Osteoblast (primary cell): Measurements from ENCODE around the gene CTBP2. TPM values are rescaled to one million over a fixed set of nuclear protein-coding genes. Genes with fewer than 3 reads are reported as not detected.

Experiments used
- DNase-seq: peaks from one replicate; pipeline ENCODE4 v3.0.0; 2011; ENCODE audit warnings: low spot score, mixed read lengths; ENCODE audit not compliant: insufficient read length; ENCODE audit errors: missing footprints
- H2AFZ ChIP-seq: 2 replicates; pipeline ENCODE4 v1.6.0; 2011; ENCODE audit warnings: mild to moderate bottlenecking, low read length
- H3K27ac ChIP-seq: 2 replicates; pipeline ENCODE4 v1.5.1; 2011; ENCODE audit warnings: mild to moderate bottlenecking, low read depth, low read length, moderate library complexity
- H3K27me3 ChIP-seq: 2 replicates; pipeline ENCODE4 v1.6.0; 2012; ENCODE audit warnings: mild to moderate bottlenecking, control low read depth, inconsistent platforms, low read length, moderate library complexity; ENCODE audit not compliant: insufficient read depth
- H3K36me3 ChIP-seq: 2 replicates; pipeline ENCODE4 v1.5.1; 2011; ENCODE audit warnings: mild to moderate bottlenecking, low read length, control low read depth, moderate library complexity; ENCODE audit not compliant: insufficient read depth
- H3K4me1 ChIP-seq: 2 replicates; pipeline ENCODE4 v1.5.1; 2011; ENCODE audit warnings: mild to moderate bottlenecking, low read length, control low read depth, moderate library complexity; ENCODE audit not compliant: insufficient read depth
- H3K4me2 ChIP-seq: 2 replicates; pipeline ENCODE4 v1.6.0; 2011; ENCODE audit warnings: mild to moderate bottlenecking, low read length; ENCODE audit not compliant: insufficient read depth
- H3K4me3 ChIP-seq: fragments of 200-600 bp; sonication (generic); 3 replicates; pipeline ENCODE4 v1.5.1; 2012; ENCODE audit warnings: mild to moderate bottlenecking, low read length, inconsistent platforms; ENCODE audit not compliant: insufficient read depth
- H3K79me2 ChIP-seq: 2 replicates; pipeline ENCODE4 v1.6.0; 2012; ENCODE audit warnings: mild to moderate bottlenecking, low read length, control low read depth, inconsistent platforms; ENCODE audit not compliant: insufficient read depth
- H3K9me3 ChIP-seq: 2 replicates; pipeline ENCODE4 v1.5.1; 2011; ENCODE audit warnings: low read depth, low read length, control low read depth
- H4K20me1 ChIP-seq: 2 replicates; pipeline ENCODE4 v1.6.0; 2012; ENCODE audit warnings: mild to moderate bottlenecking, low read length, control low read depth; ENCODE audit not compliant: insufficient read depth
- total RNA-seq: library from RNA; depleted of rRNA; stranded (reverse); fragments of >200 nt; gene quantifications from 2 replicates; pipeline ENCODE4 v1.2.3, GENCODE V29; 2012
- TF ChIP-seq, protein P1 (sequence below): IDR thresholded peaks from 2 replicates; pipeline ENCODE4 v1.5.1; 2011; ENCODE audit warnings: mild to moderate bottlenecking, low read depth, low read length, moderate library complexity; ENCODE audit errors: extremely low read depth

Gene CTBP2
- total RNA-seq, 1 donor, result 65.9 TPM

DNA sequence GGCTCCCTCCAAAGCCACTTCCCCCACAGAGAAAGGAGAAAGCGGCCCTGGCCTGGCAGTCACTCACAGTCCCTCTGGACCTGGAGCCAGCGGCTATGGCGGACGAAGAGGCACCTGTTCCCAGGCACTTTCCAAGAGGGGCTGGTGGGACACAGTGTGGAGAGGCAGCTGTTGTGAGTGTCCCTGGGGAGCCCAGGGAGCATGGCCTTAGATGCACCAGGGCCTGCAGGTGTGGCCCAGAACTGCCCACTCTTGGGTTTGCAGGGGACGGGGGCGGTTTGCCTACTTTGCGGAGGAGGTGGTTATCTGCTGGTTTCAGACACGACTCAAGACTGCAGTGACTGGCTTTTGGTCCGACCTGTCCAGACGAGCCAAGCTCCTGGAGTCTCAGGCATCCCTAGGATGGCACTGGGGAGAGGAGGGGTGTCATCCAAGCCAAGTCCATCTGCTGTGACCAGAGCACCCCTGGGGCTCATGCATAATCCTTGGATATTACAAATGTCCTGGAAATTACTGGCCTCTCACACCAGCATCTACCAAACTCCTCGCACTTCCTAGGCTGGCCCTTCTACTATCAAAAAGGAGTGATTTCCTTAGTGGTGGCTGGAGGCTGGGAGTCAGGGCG, 18.4 kb downstream of the CTBP2 start:
- Histone ChIP-seq H3K9me3 (no peaks in the 10 kb centered on the region), H3K36me3 (peaks cover 1% of the 10 kb centered on the region), H3K4me1 (peaks cover 13% of the 10 kb centered on the region), H3K4me3 (no peak overlapping the region), H4K20me1 (peaks cover 66% of the 10 kb centered on the region), H2AFZ (no peak overlapping the region), H3K4me2 (no peak overlapping the region), H3K79me2 (peaks cover 99% of the 10 kb centered on the region), H3K27ac (no peak overlapping the region), H3K27me3 (no peaks in the 10 kb centered on the region)
- DNase-seq, result peak; percentile 36
- TF ChIP-seq, protein P1, sequence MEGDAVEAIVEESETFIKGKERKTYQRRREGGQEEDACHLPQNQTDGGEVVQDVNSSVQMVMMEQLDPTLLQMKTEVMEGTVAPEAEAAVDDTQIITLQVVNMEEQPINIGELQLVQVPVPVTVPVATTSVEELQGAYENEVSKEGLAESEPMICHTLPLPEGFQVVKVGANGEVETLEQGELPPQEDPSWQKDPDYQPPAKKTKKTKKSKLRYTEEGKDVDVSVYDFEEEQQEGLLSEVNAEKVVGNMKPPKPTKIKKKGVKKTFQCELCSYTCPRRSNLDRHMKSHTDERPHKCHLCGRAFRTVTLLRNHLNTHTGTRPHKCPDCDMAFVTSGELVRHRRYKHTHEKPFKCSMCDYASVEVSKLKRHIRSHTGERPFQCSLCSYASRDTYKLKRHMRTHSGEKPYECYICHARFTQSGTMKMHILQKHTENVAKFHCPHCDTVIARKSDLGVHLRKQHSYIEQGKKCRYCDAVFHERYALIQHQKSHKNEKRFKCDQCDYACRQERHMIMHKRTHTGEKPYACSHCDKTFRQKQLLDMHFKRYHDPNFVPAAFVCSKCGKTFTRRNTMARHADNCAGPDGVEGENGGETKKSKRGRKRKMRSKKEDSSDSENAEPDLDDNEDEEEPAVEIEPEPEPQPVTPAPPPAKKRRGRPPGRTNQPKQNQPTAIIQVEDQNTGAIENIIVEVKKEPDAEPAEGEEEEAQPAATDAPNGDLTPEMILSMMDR, result no peak

DNA sequence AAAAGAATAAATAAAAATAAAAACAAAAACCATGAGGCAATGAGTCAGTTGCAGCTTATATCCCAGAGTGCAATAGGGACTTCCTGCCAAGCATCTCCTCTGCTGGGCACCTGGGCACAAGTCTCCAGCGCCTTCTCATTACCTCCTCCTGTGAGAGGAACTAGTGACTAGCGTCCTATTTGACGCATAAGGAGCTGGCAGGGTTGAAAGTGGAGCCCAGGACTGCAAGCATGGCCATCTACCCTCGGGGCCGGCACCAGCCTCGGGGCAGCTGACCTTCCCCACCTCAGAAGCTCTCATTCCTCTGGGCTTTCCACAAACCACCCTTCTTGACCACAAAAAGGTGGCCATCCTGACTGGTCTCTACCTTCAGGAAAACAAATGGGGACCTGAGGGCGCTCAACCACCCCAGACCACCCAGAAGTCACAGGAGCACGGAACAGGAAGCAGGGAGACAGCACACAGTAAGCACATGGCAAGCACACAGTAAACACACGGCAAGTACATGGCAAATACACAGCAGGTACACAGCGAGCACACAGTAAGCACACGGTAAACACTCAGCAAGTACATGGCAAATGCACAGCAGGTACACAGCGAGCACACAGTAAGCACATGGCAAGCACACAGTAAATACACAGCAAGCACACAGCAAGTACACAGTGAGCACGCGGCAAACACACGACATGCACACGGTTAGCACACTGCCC, 19.1 kb downstream of the CTBP2 start:
- Histone ChIP-seq H3K79me2 (peaks cover 99% of the 10 kb centered on the region), H2AFZ (no peak overlapping the region), H3K4me3 (no peak overlapping the region), H3K27ac (no peak overlapping the region), H3K36me3 (peaks cover 4% of the 10 kb centered on the region), H4K20me1 (peaks cover 70% of the 10 kb centered on the region), H3K4me2 (no peak overlapping the region), H3K9me3 (no peaks in the 10 kb centered on the region), H3K27me3 (no peaks in the 10 kb centered on the region), H3K4me1 (peaks cover 7% of the 10 kb centered on the region)
- peak; percentile 48 for DNase-seq
- TF ChIP-seq, protein P1, result no peak

DNA sequence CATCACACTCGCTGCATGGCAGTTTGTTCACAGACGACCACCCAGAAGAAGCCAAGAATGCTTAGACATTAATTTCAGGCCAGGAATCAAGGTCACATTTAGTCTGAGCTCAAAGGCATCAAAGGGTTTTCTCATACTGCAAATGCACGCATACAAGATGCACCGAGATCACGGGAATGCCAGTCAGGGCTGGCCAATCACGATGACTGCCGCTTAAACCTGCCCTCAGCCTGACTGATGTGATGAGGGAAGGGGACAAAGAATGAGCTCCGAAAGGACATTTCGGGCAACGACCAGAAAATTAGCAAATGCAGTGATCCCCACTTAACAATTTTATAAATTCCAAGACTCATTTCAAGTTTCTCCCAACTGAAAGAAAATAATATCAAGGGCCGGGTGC, 20.2 kb downstream of the CTBP2 start:
- H2AFZ ChIP-seq, result no peak overlapping the region
- H3K27me3 ChIP-seq, result no peaks in the 10 kb centered on the region
- TF ChIP-seq, protein P1, result no peak
- no peak for DNase-seq
- no peak overlapping the region for H3K4me3 ChIP-seq
- H3K79me2 ChIP-seq, result peaks cover 99% of the 10 kb centered on the region
- peaks cover 70% of the 10 kb centered on the region for H4K20me1 ChIP-seq
- no peak overlapping the region for H3K4me2 ChIP-seq
- H3K9me3 ChIP-seq, result no peaks in the 10 kb centered on the region
- peaks cover 4% of the 10 kb centered on the region for H3K4me1 ChIP-seq
- H3K27ac ChIP-seq, result no peak overlapping the region
- H3K36me3 ChIP-seq, result peaks cover 4% of the 10 kb centered on the region
